SK-N-SH (cell line): ENCODE data around the gene FOXP1. TPM values are rescaled to one million over a fixed set of nuclear protein-coding genes. Genes with fewer than 3 reads are reported as not detected.

ENCODE experiments used
- CTCF ChIA-PET: fragments of 300-600, 350-600 bp; formaldehyde crosslinking; extraction: SDS; loops from one replicate; lab custom pipeline; 2021; lab: Yijun Ruan, JAX
- POLR2A ChIA-PET: fragments of 350-600 bp; sonication (Branson Sonifier 250); formaldehyde crosslinking; extraction: SDS; loops from one replicate; lab custom pipeline; 2020; ENCODE audit warnings: antibody characterized with exemption, inconsistent platforms; lab: Yijun Ruan, JAX
- DNase-seq: peaks from one replicate; pipeline ENCODE4 v3.0.0; 2012
- H2AFZ ChIP-seq: fragments of 200-600 bp; sonication (generic); 2 replicates; pipeline ENCODE4 v1.8.1; 2016; ENCODE audit warnings: antibody characterized with exemption, mild to moderate bottlenecking, low read depth
- H3F3A ChIP-seq: fragments of 200-600 bp; sonication (generic); replicated peaks from 2 replicates; pipeline ENCODE3; 2016; ENCODE audit warnings: antibody characterized with exemption, mild to moderate bottlenecking; ENCODE audit not compliant: insufficient read depth
- H3K27ac ChIP-seq, 2 experiments: fragments of 200-500 bp in 1 of 2; fragments of 200-600 bp in 1 of 2; sonication (Bioruptor generic) in 1 of 2; sonication (generic), shearing (Covaris generic) in 1 of 2; 2 replicates each; pipeline versions ENCODE4 v1.5.1 to v1.6.1; 2014 to 2016; ENCODE audit warnings: low read depth in 2 of 2, inconsistent platforms in 1 of 2, low read length in 1 of 2, mild to moderate bottlenecking in 1 of 2, mixed read lengths in 1 of 2
- H3K27me3 ChIP-seq: fragments of 200-600 bp; sonication (generic), shearing (Covaris generic); 2 replicates; pipeline ENCODE4 v1.6.1; 2016; ENCODE audit warnings: mixed run types; ENCODE audit not compliant: insufficient read depth
- H3K36me3 ChIP-seq, 2 experiments: fragments of 200-500 bp in 1 of 2; fragments of 200-600 bp in 1 of 2; sonication (Bioruptor generic) in 1 of 2; sonication (generic) in 1 of 2; replicated peaks in 1 of 2; 2 replicates each; pipeline versions ENCODE3 to v1.5.1; 2014 to 2016; ENCODE audit warnings: low read length in 1 of 2, mild to moderate bottlenecking in 1 of 2; ENCODE audit not compliant: insufficient read depth in 2 of 2, control insufficient read depth in 1 of 2
- H3K4me1 ChIP-seq, 2 experiments: fragments of 200-500 bp in 1 of 2; fragments of 200-600 bp in 1 of 2; sonication (Bioruptor generic) in 1 of 2; sonication (generic), shearing (Covaris generic) in 1 of 2; 2 replicates each; pipeline versions ENCODE4 v1.5.1 to v1.6.1; 2014 to 2016; ENCODE audit warnings: low read depth in 1 of 2, low read length in 1 of 2, mixed run types in 1 of 2; ENCODE audit not compliant: insufficient read depth in 2 of 2, control insufficient read depth in 1 of 2
- H3K4me2 ChIP-seq: fragments of 200-600 bp; sonication (generic), shearing (Covaris generic); 2 replicates; pipeline ENCODE4 v1.6.1; 2017; ENCODE audit warnings: mixed run types
- H3K4me3 ChIP-seq, 2 experiments: fragments of 200-500 bp in 1 of 2; fragments of 200-600 bp in 1 of 2; sonication (Bioruptor generic) in 1 of 2; sonication (generic), shearing (Covaris generic) in 1 of 2; 2 replicates each; pipeline versions ENCODE4 v1.5.1 to v1.8.1; 2014 to 2016; ENCODE audit warnings: low read depth in 2 of 2, inconsistent platforms in 1 of 2, low read length in 1 of 2, mild to moderate bottlenecking in 1 of 2, mixed read lengths in 1 of 2, moderate library complexity in 1 of 2
- H3K79me2 ChIP-seq: fragments of 200-600 bp; sonication (generic); 2 replicates; pipeline ENCODE4 v1.8.1; 2017; ENCODE audit warnings: mild to moderate bottlenecking; ENCODE audit not compliant: insufficient read depth
- H3K9ac ChIP-seq: fragments of 200-600 bp; sonication (generic); 2 replicates; pipeline ENCODE4 v1.6.1; 2017; ENCODE audit warnings: mixed run types
- H3K9me2 ChIP-seq: fragments of 200-600 bp; sonication (generic); 2 replicates; pipeline ENCODE4 v1.6.1; 2017; ENCODE audit warnings: mixed run types
- H3K9me3 ChIP-seq: fragments of 200-600 bp; sonication (generic); 2 replicates; pipeline ENCODE4 v1.6.1; 2017; ENCODE audit warnings: mixed run types, mild to moderate bottlenecking, moderate library complexity
- H4K20me1 ChIP-seq: fragments of 200-600 bp; sonication (generic); 2 replicates; pipeline ENCODE4 v1.6.1; 2017; ENCODE audit warnings: mild to moderate bottlenecking, mixed run types; ENCODE audit not compliant: insufficient read depth
- CHD2 ChIP-seq: fragments of 150-350 bp; IDR thresholded peaks from 2 replicates; pipeline ENCODE4 v1.6.1; 2018; ENCODE audit warnings: low read length; ENCODE audit not compliant: partially characterized antibody
- ELF1 ChIP-seq: IDR thresholded peaks from 2 replicates; pipeline ENCODE4 v1.4.0; 2012
- EZH2phosphoT487 ChIP-seq: fragments of 200-600 bp; sonication (generic); IDR thresholded peaks from 2 replicates; pipeline ENCODE4 v1.6.1; 2017; ENCODE audit warnings: low read depth, mixed run types, mild to moderate bottlenecking, antibody characterized with exemption, moderate library complexity, borderline replicate concordance
- FOXJ3 ChIP-seq: sonication (generic); formaldehyde crosslinking; IDR thresholded peaks from 2 replicates; pipeline ENCODE4 v1.5.1; 2020; ENCODE audit warnings: mild to moderate bottlenecking, missing genetic modification reagents
- FOXM1 ChIP-seq: IDR thresholded peaks from 2 replicates; pipeline ENCODE4 v1.4.0; 2012; ENCODE audit warnings: low read depth, mild to moderate bottlenecking
- GABPA ChIP-seq: IDR thresholded peaks from 2 replicates; pipeline ENCODE4 v1.4.0; 2012; ENCODE audit warnings: low read depth, mild to moderate bottlenecking
- JUND ChIP-seq: IDR thresholded peaks from 2 replicates; pipeline ENCODE4 v1.4.0; 2012
- NRF1 ChIP-seq: IDR thresholded peaks from 2 replicates; pipeline ENCODE4 v1.6.1; 2012; ENCODE audit warnings: low read depth, mild to moderate bottlenecking, low read length
- RXRA ChIP-seq: IDR thresholded peaks from 2 replicates; pipeline ENCODE4 v1.4.0; 2012; ENCODE audit warnings: low read depth, mild to moderate bottlenecking, borderline replicate concordance
- SMC3 ChIP-seq: IDR thresholded peaks from 2 replicates; pipeline ENCODE4 v1.6.1; 2012; ENCODE audit warnings: low read depth, low read length, improper control_type of control experiment
- TCF12 ChIP-seq: IDR thresholded peaks from 2 replicates; pipeline ENCODE4 v1.4.0; 2012
- WGBS: methylation state at CpG from one replicate; pipeline ENCODE4 v1.1.6; 2017; ENCODE audit warnings: low lambda C conversion rate; 5-methylcytosine and 5-hydroxymethylcytosine counted together
- polyA plus RNA-seq, 3 experiments: library from polyadenylated mRNA; depleted of rRNA; stranded (reverse); fragments of >200 nt; gene quantifications; 2 replicates each; pipeline ENCODE4 v1.2.3, GENCODE V29; 2012
- TF ChIP-seq, protein P1 (sequence below): IDR thresholded peaks from 2 replicates; pipeline ENCODE4 v1.4.0; 2012; ENCODE audit warnings: low read depth, borderline replicate concordance
- TF ChIP-seq, protein P2 (sequence below): fragments of 150-350 bp; IDR thresholded peaks from 2 replicates; pipeline ENCODE4 v1.6.1; 2016; ENCODE audit warnings: mild to moderate bottlenecking, low read depth, low read length
- TF ChIP-seq, protein P3 (sequence below): IDR thresholded peaks from 2 replicates; pipeline ENCODE4 v1.4.0; 2012; ENCODE audit warnings: low read depth, borderline replicate concordance

Gene FOXP1
- polyA plus RNA-seq, 1 of the 3 experiments (the other 2 are of a cell fraction): 8.8 TPM

DNA sequence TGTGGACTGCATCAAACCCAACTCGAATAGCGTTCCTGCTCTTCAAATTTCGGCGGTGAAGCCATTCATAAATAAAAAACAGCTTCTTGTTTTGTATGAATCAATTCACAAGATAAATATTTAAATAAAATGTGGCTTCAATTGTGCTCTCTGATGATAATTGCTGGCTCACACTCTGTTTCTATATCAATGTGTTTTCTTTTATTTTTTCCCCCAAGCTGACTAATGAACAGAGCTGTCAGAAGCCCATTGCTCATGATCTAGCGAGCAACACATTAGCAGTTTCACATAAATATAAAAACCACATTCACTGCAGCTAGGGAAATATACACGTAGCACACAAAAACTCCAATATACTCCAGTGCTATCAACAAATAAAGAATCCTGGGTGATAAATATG is 45.0 kb upstream of the FOXP1 start:
- Histone ChIP-seq H2AFZ (no peak overlapping the region), H4K20me1 (no peaks in the 10 kb centered on the region), H3K9me3 (no peaks in the 10 kb centered on the region), H3K9me2 (no peaks in the 10 kb centered on the region), H3F3A (no peaks in the 10 kb centered on the region), H3K79me2 (no peaks in the 10 kb centered on the region), H3K36me3 (no peaks in the 10 kb centered on the region), H3K27ac (no peak overlapping the region), H3K4me1 (peaks cover 0 to 3% of the 10 kb centered on the region in 2 experiments; a peak in 1 of 4 replicates), H3K9ac (no peak overlapping the region), H3K27me3 (no peaks in the 10 kb centered on the region), H3K4me2 (no peak overlapping the region), H3K4me3 (no peak overlapping the region)
- no peak for TF ChIP-seq EZH2phosphoT487
- ChIA-PET POLR2A (no interaction called here), CTCF (no interaction called here)
- WGBS: 78% methylated on average over 6 of the region's 6 CpGs
- DNase-seq: no peak

DNA sequence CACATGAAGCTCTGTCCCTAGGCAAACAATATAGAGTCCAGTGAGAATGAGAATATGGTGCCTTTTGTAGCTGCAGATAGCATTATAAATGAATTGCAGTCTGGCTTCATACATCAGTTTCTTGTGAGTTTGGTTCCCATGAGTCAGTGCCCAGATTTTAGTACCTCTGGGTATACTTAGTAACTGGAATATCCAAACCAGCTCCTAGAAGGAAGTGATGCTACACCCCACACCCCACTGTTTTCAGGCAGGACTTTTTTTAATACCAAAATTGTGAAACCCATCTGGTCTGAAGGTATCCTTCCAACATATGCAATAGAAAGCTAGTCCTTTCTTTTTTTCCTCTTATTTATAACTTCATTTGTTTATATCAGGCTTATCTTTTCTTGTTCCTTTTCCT is 42.1 kb upstream of the FOXP1 start:
- ChIA-PET CTCF (interaction anchor here (0.9 kb wide), 1 partner anchor 56 kb away, joined by 4 read pairs; no protein-coding TSS in a partner anchor), POLR2A (no interaction called here)
- no peak overlapping the region for H3K9ac ChIP-seq
- no peak for DNase-seq
- no peaks in the 10 kb centered on the region for H3K27me3 ChIP-seq
- H4K20me1 ChIP-seq: no peaks in the 10 kb centered on the region
- no peaks in the 10 kb centered on the region for H3K79me2 ChIP-seq
- H3K9me2 ChIP-seq: no peaks in the 10 kb centered on the region
- TF ChIP-seq FOXM1 (no peak), NRF1 (no peak), JUND (no peak), FOXJ3 (CRISPR knock-in tag) (no peak), CHD2 (no peak), RXRA (no peak), TCF12 (no peak), SMC3 (no peak), GABPA (no peak), ELF1 (no peak)
- TF ChIP-seq, protein P1, sequence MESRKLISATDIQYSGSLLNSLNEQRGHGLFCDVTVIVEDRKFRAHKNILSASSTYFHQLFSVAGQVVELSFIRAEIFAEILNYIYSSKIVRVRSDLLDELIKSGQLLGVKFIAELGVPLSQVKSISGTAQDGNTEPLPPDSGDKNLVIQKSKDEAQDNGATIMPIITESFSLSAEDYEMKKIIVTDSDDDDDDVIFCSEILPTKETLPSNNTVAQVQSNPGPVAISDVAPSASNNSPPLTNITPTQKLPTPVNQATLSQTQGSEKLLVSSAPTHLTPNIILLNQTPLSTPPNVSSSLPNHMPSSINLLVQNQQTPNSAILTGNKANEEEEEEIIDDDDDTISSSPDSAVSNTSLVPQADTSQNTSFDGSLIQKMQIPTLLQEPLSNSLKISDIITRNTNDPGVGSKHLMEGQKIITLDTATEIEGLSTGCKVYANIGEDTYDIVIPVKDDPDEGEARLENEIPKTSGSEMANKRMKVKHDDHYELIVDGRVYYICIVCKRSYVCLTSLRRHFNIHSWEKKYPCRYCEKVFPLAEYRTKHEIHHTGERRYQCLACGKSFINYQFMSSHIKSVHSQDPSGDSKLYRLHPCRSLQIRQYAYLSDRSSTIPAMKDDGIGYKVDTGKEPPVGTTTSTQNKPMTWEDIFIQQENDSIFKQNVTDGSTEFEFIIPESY: no peak
- TF ChIP-seq, protein P2, sequence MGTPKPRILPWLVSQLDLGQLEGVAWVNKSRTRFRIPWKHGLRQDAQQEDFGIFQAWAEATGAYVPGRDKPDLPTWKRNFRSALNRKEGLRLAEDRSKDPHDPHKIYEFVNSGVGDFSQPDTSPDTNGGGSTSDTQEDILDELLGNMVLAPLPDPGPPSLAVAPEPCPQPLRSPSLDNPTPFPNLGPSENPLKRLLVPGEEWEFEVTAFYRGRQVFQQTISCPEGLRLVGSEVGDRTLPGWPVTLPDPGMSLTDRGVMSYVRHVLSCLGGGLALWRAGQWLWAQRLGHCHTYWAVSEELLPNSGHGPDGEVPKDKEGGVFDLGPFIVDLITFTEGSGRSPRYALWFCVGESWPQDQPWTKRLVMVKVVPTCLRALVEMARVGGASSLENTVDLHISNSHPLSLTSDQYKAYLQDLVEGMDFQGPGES: no peak
- TF ChIP-seq, protein P3, sequence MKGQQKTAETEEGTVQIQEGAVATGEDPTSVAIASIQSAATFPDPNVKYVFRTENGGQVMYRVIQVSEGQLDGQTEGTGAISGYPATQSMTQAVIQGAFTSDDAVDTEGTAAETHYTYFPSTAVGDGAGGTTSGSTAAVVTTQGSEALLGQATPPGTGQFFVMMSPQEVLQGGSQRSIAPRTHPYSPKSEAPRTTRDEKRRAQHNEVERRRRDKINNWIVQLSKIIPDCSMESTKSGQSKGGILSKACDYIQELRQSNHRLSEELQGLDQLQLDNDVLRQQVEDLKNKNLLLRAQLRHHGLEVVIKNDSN: no peak
- TF ChIP-seq, all 33 proteins: peak for 0
- no peak overlapping the region for H3K27ac ChIP-seq
- no peaks in the 10 kb centered on the region for H3F3A ChIP-seq
- no peak overlapping the region for H3K4me3 ChIP-seq
- H3K4me2 ChIP-seq: no peak overlapping the region
- no peaks in the 10 kb centered on the region for H3K36me3 ChIP-seq
- H3K9me3 ChIP-seq: no peaks in the 10 kb centered on the region
- no peak overlapping the region for H2AFZ ChIP-seq
- H3K4me1 ChIP-seq: peaks cover 0 to 3% of the 10 kb centered on the region in 2 experiments; a peak in 1 of 4 replicates
